HepG2 (cell line): ENCODE results near the gene RUSF1. TPM values are rescaled to one million over a fixed set of nuclear protein-coding genes. Genes with fewer than 3 reads are reported as not detected.
"Not testable (repeated sequence)": the region's sequence is repeated elsewhere in the genome, so short reads cannot be mapped to it uniquely, and the experiment has no call there.

Experiments used
- ATAC-seq: fragments of 200-7000 bp; cut with Tn5 transposase; 3 replicates; pipeline ENCODE4 v1.9.1; 2020; ENCODE audit warnings: mild to moderate bottlenecking, moderate library complexity
- BruUV-seq: library from RNA; stranded (reverse); fragments of 400-500 nt; replicated peaks from 2 replicates; lab custom pipeline; 2021; lab: Mats Ljungman, UMichigan
- CTCF ChIA-PET: fragments of 300-600 bp; formaldehyde crosslinking; extraction: SDS; loops from one replicate; lab custom pipeline; 2021; ENCODE audit warnings: low total read pairs, inconsistent platforms, low intra/inter-chr PET ratio; lab: Yijun Ruan, JAX
- POLR2A ChIA-PET: fragments of 350-600 bp; sonication (Branson Sonifier 250); formaldehyde crosslinking; loops from one replicate; lab custom pipeline; 2020; ENCODE audit warnings: antibody characterized with exemption, inconsistent platforms; lab: Yijun Ruan, JAX
- DNase-seq: peaks from one replicate; pipeline ENCODE4 v3.0.0-alpha.2; 2015; ENCODE audit warnings: low spot score
- FAIRE-seq: peaks from 3 replicates; lab custom pipeline; 2011; peaks lifted over from hg19 to GRCh38; lab: Jason Lieb, UNC
- H2AFZ ChIP-seq: one replicate; pipeline ENCODE4 v1.6.1; 2011; ENCODE audit warnings: low read length, inconsistent platforms
- H3K27ac ChIP-seq: fragments of 300-600 bp; 3 replicates; pipeline ENCODE4 v1.8.0; 2011; ENCODE audit warnings: mixed run types, mild to moderate bottlenecking, mixed read lengths, low read length, inconsistent platforms; ENCODE audit not compliant: insufficient read depth; ENCODE audit errors: extremely low read length
- H3K27me3 ChIP-seq, 2 experiments: fragments of 200-600 bp in 1 of 2; 2 replicates in 1 of 2; 3 replicates in 1 of 2; pipeline versions ENCODE4 v1.6.0 to v1.8.0; 2011; ENCODE audit warnings: low read length in 2 of 2, mild to moderate bottlenecking in 2 of 2, moderate library complexity in 2 of 2, inconsistent platforms in 1 of 2; ENCODE audit not compliant: insufficient read depth in 2 of 2, control insufficient read depth in 1 of 2
- H3K36me3 ChIP-seq, 2 experiments: fragments of 200-600 bp in 1 of 2; replicated peaks in 1 of 2; 2 replicates in 1 of 2; 3 replicates in 1 of 2; pipeline versions ENCODE4 v1.5.1 to v1.8.0; 2011; ENCODE audit warnings: low read length in 2 of 2, inconsistent platforms in 1 of 2; ENCODE audit not compliant: insufficient read depth in 2 of 2, control insufficient read depth in 1 of 2
- H3K4me1 ChIP-seq: 2 replicates; pipeline ENCODE4 v1.5.1; 2012; ENCODE audit warnings: low read length, inconsistent platforms; ENCODE audit not compliant: insufficient read depth
- H3K4me2 ChIP-seq: 2 replicates; pipeline ENCODE4 v1.6.0; 2011; ENCODE audit warnings: low read depth, low read length, inconsistent platforms
- H3K4me3 ChIP-seq, 3 experiments: fragments of 200-600 bp in 1 of 3; sonication (generic), shearing (Covaris generic) in 1 of 3; replicated peaks in 1 of 3; 2 replicates each; pipeline ENCODE4 v1.5.1; 2011 to 2016; ENCODE audit warnings: low read length in 3 of 3, inconsistent platforms in 2 of 3, low read depth in 2 of 3, mild to moderate bottlenecking in 2 of 3, control low read depth in 1 of 3, mixed read lengths in 1 of 3; ENCODE audit not compliant: insufficient read depth in 1 of 3
- H3K79me2 ChIP-seq: one replicate; pipeline ENCODE4 v1.6.1; 2011; ENCODE audit warnings: low read length, inconsistent platforms; ENCODE audit not compliant: insufficient read depth
- H3K9ac ChIP-seq: 2 replicates; pipeline ENCODE4 v1.6.0; 2011; ENCODE audit warnings: mild to moderate bottlenecking, low read depth, low read length, inconsistent platforms; ENCODE audit not compliant: insufficient read depth
- H3K9me3 ChIP-seq: 2 replicates; pipeline ENCODE4 v1.5.1; 2012; ENCODE audit warnings: mild to moderate bottlenecking, low read length
- H4K20me1 ChIP-seq: 2 replicates; pipeline ENCODE4 v1.6.0; 2011; ENCODE audit warnings: inconsistent platforms, mild to moderate bottlenecking, low read length, moderate library complexity; ENCODE audit not compliant: insufficient read depth
- MYPOP ChIP-seq: sonication (generic); formaldehyde crosslinking; IDR thresholded peaks from 2 replicates; pipeline ENCODE4 v1.8.1; 2023; ENCODE audit warnings: mild to moderate bottlenecking, moderate library complexity, missing genetic modification reagents
- NPAS2 ChIP-seq: sonication (generic); formaldehyde crosslinking; IDR thresholded peaks from 2 replicates; pipeline ENCODE4 v1.8.0; 2022; ENCODE audit warnings: mild to moderate bottlenecking, missing genetic modification reagents, borderline replicate concordance
- TRAFD1 ChIP-seq: sonication (generic); formaldehyde crosslinking; IDR thresholded peaks from 2 replicates; pipeline ENCODE4 v1.5.1; 2020; ENCODE audit warnings: missing genetic modification reagents, mild to moderate bottlenecking, borderline replicate concordance
- ZMYM3 ChIP-seq: sonication (generic); formaldehyde crosslinking; IDR thresholded peaks from 2 replicates; pipeline ENCODE4 v1.5.1; 2020; ENCODE audit warnings: mild to moderate bottlenecking, missing genetic modification reagents
- ZNF136 ChIP-seq: sonication (generic); formaldehyde crosslinking; IDR thresholded peaks from 2 replicates; pipeline ENCODE4 v1.8.1; 2022; ENCODE audit warnings: low read depth, mild to moderate bottlenecking, moderate library complexity, missing genetic modification reagents
- ZNF543 ChIP-seq: sonication (generic); formaldehyde crosslinking; IDR thresholded peaks from 2 replicates; pipeline ENCODE4 v1.4.0; 2020; ENCODE audit warnings: mild to moderate bottlenecking, missing genetic modification reagents
- ZNF556 ChIP-seq: sonication (generic); formaldehyde crosslinking; IDR thresholded peaks from 2 replicates; pipeline ENCODE4 v1.4.0; 2020; ENCODE audit warnings: mild to moderate bottlenecking, missing genetic modification reagents, borderline replicate concordance
- ZNF646 ChIP-seq: sonication (generic); formaldehyde crosslinking; IDR thresholded peaks from 2 replicates; pipeline ENCODE4 v1.9.0; 2021; ENCODE audit warnings: mild to moderate bottlenecking, missing genetic modification reagents
- WGBS: methylation state at CpG from one replicate; pipeline ENCODE4 v1.1.6; 2017; ENCODE audit warnings: low lambda C conversion rate; 5-methylcytosine and 5-hydroxymethylcytosine counted together
- in situ Hi-C: cut with HindIII; loops from 2 replicates; pipeline ENCODE4 v1.10.0; 2017; ENCODE audit warnings: low pct_unique_long_range_greater_than_20kb; ENCODE audit not compliant: extremely low pct_ligation_motif_present
- intact Hi-C: fragments of 100-400 bp; cut with micrococcal nuclease; formaldehyde crosslinking; loops from one replicate; pipeline ENCODE4 v1.10.0; 2022; ENCODE audit not compliant: unreplicated experiment
- polyA plus RNA-seq, 8 experiments: library from polyadenylated mRNA; depleted of rRNA in 3 of 8; stranded (reverse) in 7 of 8; unstranded in 1 of 8; fragments of >200 nt; fragmentation: Illumina TruSeq in 4 of 8; extraction: Trizol in 4 of 8; gene quantifications; 2 replicates each; pipeline versions ENCODE4 v1.2.1 to v1.2.3, GENCODE V29; 2011 to 2016; ENCODE audit warnings: low read depth in 4 of 8, missing spikeins in 1 of 8, mixed read lengths in 1 of 8; ENCODE audit not compliant: insufficient read depth in 1 of 8
- total RNA-seq, 5 experiments: library from RNA; depleted of rRNA; stranded (reverse); fragments of >200 nt; fragmentation: Illumina TruSeq; extraction: Trizol; gene quantifications; 2 replicates each; pipeline ENCODE4 v1.2.3, GENCODE V29; 2016; ENCODE audit warnings: low read depth in 1 of 5

RUSF1 gene
- total and polyA plus RNA-seq, 2 of the 13 experiments (the other 11 are each of a cell fraction or from before 2014, with no cell fraction given): 40.8 to 50.2 TPM

GRCh38 chr16:31484048-31484447, 24.1 kb downstream of the RUSF1 start:
- FAIRE-seq, H3K36me3 ChIP-seq, in situ Hi-C loops, ATAC-seq, intact Hi-C loops, H3K79me2 ChIP-seq, BruUV-seq, H2AFZ ChIP-seq, H3K9me3 ChIP-seq, DNase-seq, H4K20me1 ChIP-seq, H3K27ac ChIP-seq, CTCF ChIA-PET: not testable (repeated sequence)
- Histone ChIP-seq H3K4me3 (peak overlapping the region in 2 of 3 experiments; percentile 12 to 62; a peak in 4 of 6 replicates), H3K27me3 (peaks cover 0 to 21% of the 10 kb centered on the region in 2 experiments; a peak in 4 of 5 replicates), H3K9ac (peak overlapping the region; percentile 55), H3K4me2 (peak overlapping the region; percentile 86), H3K4me1 (peaks cover 45% of the 10 kb centered on the region)
- WGBS: 30% methylated on average over 4 of the region's 4 CpGs
- POLR2A ChIA-PET: interaction anchor here (0.7 to 0.9 kb wide), 2 partner anchors 19 to 24 kb away, joined by 3 read pairs; partner anchors contain the start of gene RUSF1
- TF ChIP-seq ZMYM3 (CRISPR knock-in tag) (0 out of 2 replicates have a peak, but pooled peaks have one; percentile 1), ZNF556 (CRISPR knock-in tag) (0 out of 2 replicates have a peak, but pooled peaks have one; percentile 10), MYPOP (CRISPR knock-in tag) (0 out of 2 replicates have a peak, but pooled peaks have one; percentile 22), ZNF543 (CRISPR knock-in tag) (0 out of 2 replicates have a peak, but pooled peaks have one; percentile 13), ZNF136 (CRISPR knock-in tag) (0 out of 2 replicates have a peak, but pooled peaks have one; percentile 5), NPAS2 (CRISPR knock-in tag) (0 out of 2 replicates have a peak, but pooled peaks have one; percentile 45), TRAFD1 (peak; percentile 41; the same call in 1 of the 2 replicates), ZNF646 (peak; percentile 67; the same call in 1 of the 2 replicates)
